PC-3 (cell line): ENCODE results near the gene AGPAT3.

ENCODE experiments used
- EZH2 ChIP-seq: fragments of 300-600 bp; sonication (generic); IDR thresholded peaks from one replicate; pipeline ENCODE4 v1.6.1; 2017; ENCODE audit warnings: antibody characterized with exemption, mild to moderate bottlenecking, low read length; ENCODE audit not compliant: unreplicated experiment
- TF ChIP-seq, protein P1 (sequence below): fragments of 300-600 bp; sonication (generic); conservative IDR thresholded peaks from 2 replicates; pipeline ENCODE4 v1.5.1; 2017; ENCODE audit warnings: antibody characterized with exemption, low read depth, mild to moderate bottlenecking, low read length

DNA sequence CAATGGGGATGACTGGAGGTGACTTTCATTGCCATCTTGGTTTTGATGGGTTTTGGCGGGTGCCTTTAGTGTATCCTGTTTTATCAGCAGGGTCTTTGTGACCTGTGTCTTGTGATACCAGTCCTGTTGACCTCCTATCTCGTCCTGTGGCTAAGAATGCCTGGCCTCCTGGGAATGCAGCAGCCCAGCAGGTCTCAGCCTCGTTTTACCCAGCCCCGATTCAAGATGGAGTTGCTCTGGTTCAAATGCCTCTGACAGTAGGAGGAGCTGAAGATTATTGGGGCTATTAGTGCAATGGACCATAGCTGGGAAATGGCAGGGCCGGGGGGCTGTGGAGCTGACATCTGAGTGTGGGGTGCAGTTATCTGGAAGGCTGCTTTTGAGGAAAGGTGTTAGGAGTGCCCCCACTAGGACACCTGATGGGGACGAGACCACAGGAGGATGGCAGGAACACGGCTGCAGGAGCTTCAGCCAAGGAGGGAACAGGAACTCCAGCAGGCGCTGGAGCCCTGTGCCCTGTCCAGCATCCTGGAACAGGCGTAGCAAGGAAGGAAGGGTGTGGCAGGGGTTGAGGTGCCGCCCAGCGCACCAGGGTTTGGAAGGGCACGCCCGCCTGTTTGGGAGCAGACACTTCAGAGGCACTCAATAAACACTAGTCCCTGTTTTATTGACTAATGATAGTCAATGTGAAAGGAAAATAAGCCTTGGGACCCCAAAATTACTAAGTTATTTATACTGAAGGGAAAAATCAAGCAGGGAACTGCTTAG lies 15.3 kb upstream of the AGPAT3 start:
- TF ChIP-seq, protein P1, sequence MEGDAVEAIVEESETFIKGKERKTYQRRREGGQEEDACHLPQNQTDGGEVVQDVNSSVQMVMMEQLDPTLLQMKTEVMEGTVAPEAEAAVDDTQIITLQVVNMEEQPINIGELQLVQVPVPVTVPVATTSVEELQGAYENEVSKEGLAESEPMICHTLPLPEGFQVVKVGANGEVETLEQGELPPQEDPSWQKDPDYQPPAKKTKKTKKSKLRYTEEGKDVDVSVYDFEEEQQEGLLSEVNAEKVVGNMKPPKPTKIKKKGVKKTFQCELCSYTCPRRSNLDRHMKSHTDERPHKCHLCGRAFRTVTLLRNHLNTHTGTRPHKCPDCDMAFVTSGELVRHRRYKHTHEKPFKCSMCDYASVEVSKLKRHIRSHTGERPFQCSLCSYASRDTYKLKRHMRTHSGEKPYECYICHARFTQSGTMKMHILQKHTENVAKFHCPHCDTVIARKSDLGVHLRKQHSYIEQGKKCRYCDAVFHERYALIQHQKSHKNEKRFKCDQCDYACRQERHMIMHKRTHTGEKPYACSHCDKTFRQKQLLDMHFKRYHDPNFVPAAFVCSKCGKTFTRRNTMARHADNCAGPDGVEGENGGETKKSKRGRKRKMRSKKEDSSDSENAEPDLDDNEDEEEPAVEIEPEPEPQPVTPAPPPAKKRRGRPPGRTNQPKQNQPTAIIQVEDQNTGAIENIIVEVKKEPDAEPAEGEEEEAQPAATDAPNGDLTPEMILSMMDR = no peak
- TF ChIP-seq EZH2 = no peak
